NCI-H1048 (cell line): ENCODE results near the gene SNRPB2.

Source experiments
- DNase-seq: peaks from one replicate; lab custom pipeline; 2025; lab: John Stamatoyannopoulos, UW

SNRPB2 gene

DNA sequence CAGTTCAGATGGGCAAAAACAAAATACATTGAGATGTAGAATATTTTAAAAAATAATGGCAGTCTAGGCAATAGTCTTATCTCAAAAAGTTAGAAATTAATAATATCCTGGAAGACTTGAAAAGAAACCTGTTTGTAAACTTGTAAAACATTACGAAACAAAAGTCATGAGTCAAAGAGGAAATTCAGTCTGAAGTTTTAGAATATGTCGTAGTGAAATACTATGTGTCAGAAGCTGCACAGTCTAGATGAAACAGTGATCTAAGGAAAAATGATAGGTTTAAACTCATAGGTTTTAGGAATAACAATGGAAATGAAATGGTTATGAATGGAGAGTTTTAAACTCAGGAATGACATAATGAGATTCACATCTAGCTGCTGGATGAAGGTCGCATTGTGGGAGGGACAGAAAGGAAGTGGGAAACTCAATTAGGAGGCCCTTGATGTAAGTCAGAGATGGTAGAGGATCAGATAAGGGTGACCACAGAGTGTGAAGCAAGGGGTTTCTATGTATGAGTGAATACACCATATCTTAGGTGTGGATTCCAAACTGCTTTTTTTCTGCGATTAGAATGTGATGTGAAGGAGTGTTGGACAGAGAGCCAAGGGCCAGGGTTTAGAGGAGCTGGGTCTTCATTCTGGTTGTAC is 2.8 kb downstream of the SNRPB2 start:
- DNase-seq = no peak

GRCh38 chr20:16740365-16741072 is 10.7 kb downstream of the SNRPB2 start:
- no peak for DNase-seq

GRCh38 chr20:16744178-16744807 is 14.5 kb downstream of the SNRPB2 start:
- DNase-seq = no peak

GRCh38 chr20:16745204-16745603 is 15.4 kb downstream of the SNRPB2 start:
- no peak for DNase-seq

- DNase-seq = no peak
Measured at GRCh38 chr20:16747291-16747811, 17.5 kb downstream of the SNRPB2 start.

GRCh38 chr20:16748308-16748900 is 18.6 kb downstream of the SNRPB2 start, which contains the start of gene OTOR:
Gene OTOR (plus strand): TSS chr20:16748358. CDS start chr20:16748402, 44 bp downstream.
- DNase-seq = no peak

- DNase-seq = no peak
Measured at GRCh38 chr20:16749573-16749972, 19.7 kb downstream of the SNRPB2 start.

GRCh38 chr20:16752082-16752481 is 22.3 kb downstream of the SNRPB2 start:
- DNase-seq = no peak

GRCh38 chr20:16752901-16753300 is 23.1 kb downstream of the SNRPB2 start:
- DNase-seq = no peak

DNA sequence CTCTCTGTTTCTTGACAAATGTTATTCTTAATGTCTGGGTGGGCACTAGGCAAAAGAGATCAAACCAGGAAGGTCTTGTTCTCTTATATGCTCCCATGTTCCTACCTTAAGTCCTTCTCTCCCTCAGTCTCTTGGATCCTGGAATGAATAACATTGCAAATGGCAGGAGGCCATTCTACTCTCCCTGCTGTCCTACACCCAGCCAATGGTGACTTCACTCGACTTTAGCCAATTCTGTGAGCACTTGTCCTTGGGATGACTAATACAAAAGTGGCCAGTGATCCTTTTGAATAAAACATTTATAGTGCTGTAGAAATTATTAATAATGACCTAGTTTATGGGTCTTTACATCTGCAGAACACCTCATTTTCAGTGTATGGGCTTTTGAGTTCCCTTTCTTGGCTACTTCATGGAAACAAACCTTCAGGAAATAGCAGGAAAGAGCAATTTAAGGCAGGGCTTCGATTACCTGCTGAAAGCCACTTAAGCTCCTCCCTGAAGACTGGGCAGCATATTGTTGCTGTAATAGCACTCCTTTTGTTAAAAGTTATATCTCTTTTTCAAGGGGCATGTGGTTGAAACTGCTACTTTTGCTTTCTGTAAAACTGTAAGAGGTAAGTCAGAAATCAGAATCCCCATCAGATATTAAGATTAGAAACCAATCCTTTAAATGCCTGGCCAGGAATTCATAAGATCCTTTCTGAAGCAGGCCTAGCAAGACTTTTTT is 28.8 kb downstream of the SNRPB2 start:
- DNase-seq = no peak

GRCh38 chr20:16759181-16759563 is 29.3 kb downstream of the SNRPB2 start:
- no peak for DNase-seq

DNA sequence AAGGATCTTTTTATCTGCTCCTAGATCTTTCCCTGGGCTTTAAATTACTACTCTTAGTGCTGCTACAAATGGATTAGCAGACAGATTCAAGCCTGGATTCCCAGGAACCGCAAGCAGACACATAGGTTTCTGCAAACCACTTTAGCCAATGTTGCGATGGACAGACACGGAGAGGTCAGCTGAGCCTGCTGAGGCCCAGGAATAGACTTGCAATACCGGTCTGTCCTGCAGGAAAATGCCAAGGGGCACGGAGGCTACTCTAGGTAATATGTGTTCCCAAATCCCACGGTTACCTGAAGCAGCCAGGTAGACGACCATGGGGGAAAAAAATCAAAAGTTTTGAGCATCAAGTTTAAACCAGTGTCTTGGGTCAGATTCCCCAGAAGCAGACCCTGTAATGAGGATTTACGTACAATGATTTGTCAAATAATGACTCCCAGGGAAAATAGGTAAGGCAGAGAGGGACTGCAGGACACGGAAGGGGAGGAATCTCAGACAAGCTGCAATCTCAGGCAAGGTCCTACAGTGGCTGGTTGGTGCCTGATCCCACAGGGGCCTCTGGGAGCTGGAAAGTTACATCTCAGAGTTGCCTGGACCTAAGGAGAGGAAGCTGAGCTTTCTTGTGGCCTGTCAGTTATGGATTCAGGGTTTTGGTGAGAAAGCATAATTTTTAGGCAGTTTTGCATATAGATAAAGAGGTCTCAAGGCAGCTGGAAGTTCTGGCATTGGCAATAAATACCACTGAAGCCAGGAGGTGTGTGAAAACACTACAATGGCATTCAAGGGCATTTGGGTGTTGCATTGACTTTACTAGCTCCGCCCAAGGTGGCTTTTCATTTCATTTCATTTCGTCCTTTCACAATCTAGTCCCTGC is 30.8 kb downstream of the SNRPB2 start:
- DNase-seq = no peak

GRCh38 chr20:16761305-16761829 is 31.5 kb downstream of the SNRPB2 start:
- DNase-seq = peak; percentile 1

DNA sequence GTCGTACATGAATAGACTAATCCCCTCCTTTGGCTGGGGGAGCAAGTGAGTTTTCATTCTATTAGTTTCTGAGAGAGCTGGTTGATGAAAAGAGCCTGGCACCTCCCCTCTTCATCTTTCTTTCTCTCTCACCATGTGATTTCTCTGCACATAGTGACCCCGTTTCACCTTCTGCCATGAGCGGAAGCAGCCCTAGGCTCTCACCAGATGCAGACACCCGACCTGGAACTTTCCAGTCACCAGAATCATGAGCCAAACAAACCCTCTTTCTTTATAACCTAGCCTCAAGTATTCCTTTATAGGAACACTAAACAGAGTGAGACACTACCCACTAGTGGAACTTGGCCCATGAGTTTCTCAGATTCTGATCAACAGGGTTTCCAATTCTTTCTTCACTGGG is 34.7 kb downstream of the SNRPB2 start:
- no peak for DNase-seq

- DNase-seq = no peak
Measured at GRCh38 chr20:16771213-16771612, 41.4 kb downstream of the SNRPB2 start.

GRCh38 chr20:16775961-16776360 is 46.1 kb downstream of the SNRPB2 start:
- DNase-seq = no peak

DNA sequence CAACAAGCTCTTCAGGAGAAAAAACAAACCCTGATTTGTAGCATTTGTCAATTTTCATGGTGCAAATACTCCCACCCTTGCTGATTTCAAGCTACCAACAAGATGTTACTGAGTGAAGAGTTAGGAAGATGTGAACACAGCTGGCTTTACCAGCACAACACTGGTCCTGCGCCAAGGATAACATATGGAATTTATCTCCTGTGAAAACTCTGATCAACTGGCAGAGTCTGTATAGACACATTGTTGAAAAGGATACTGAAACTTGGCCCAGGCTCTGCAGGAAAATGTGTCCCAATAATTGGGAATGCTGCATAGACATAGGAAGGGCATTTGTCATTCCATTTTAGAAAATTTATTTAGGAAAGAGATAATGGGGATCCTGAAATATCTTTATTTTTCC is 47.3 kb downstream of the SNRPB2 start:
- no peak for DNase-seq

- no peak for DNase-seq
Measured at GRCh38 chr20:16778159-16778558, 48.3 kb downstream of the SNRPB2 start.

DNA sequence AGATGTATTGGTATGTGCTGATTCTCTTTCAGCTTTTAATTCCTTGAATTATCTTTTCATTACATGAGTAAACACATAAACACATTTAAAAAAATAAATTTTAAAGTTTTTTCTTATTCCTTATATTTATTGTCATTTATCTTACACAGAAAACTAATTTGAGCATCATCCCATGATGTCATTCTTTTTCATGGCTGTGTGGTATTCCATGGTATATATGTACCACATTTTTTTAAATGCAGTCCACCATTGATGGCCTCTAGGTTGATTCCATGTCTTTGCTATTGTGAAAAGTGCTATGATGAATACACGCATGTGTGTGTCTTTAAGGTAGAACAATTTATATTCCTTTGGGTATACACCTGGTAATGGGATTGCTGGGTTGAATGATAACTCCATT is 51.7 kb downstream of the SNRPB2 start:
- no peak for DNase-seq

GRCh38 chr20:16785226-16785625 is 55.4 kb downstream of the SNRPB2 start:
- DNase-seq = no peak
